ENCODE measurements around the gene LOX.

DNA sequence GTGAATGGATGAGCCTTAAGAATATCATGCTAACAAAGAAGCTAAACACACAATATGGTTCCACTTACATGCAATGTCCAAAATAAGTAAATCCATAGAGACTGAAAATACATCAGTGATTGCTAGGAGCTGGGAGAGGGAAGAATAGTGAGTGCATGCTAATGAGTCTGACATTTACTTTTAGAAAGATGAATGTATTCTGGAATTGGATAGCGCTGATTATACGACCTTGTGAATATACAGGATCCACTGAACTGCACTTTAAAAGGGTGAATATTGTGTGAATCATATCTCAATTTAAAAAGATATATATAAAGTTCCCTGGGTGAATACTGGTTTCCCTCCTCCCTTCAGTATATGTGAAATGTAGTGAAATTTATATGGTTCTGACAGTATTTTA is 46.2 kb downstream of the LOX start:
- TF ChIP-seq POLR2A (IDR thresholded peaks at IDR 0.05), result no peak
- TF ChIP-seq, protein P1, sequence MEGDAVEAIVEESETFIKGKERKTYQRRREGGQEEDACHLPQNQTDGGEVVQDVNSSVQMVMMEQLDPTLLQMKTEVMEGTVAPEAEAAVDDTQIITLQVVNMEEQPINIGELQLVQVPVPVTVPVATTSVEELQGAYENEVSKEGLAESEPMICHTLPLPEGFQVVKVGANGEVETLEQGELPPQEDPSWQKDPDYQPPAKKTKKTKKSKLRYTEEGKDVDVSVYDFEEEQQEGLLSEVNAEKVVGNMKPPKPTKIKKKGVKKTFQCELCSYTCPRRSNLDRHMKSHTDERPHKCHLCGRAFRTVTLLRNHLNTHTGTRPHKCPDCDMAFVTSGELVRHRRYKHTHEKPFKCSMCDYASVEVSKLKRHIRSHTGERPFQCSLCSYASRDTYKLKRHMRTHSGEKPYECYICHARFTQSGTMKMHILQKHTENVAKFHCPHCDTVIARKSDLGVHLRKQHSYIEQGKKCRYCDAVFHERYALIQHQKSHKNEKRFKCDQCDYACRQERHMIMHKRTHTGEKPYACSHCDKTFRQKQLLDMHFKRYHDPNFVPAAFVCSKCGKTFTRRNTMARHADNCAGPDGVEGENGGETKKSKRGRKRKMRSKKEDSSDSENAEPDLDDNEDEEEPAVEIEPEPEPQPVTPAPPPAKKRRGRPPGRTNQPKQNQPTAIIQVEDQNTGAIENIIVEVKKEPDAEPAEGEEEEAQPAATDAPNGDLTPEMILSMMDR (IDR thresholded peaks at IDR 0.05), result no peak
